Measurements from ENCODE around the gene RETREG2. TPM values are rescaled to one million over a fixed set of nuclear protein-coding genes. Genes with fewer than 3 reads are reported as not detected.

The RETREG2 gene
- total RNA-seq, 2 experiments from 2014 or later: 104 to 111 TPM

- DNase-seq (no peak), ATAC-seq (no peak)
- ChIA-PET POLR2A (interaction anchor here (1.2 to 5.3 kb wide), 10 partner anchors 26 to 46 kb away, joined by 3 to 49 read pairs (median 6); partner anchors contain the start of genes CNPPD1, GLB1L, RETREG2 and STK16), CTCF (interaction anchor here (0.7 to 4.6 kb wide), 10 partner anchors 12 to 156 kb away, joined by 3 to 49 read pairs (median 8); partner anchors contain the start of genes ABCB6, CNPPD1, GLB1L and NHEJ1)
- peak overlapping the region; percentile 96 for H3K27ac Mint-ChIP-seq
- H3K27me3 Mint-ChIP-seq (ENCODE audit: low read depth): no peaks in the 10 kb centered on the region
- peaks cover 63% of the 10 kb centered on the region for H3K4me1 Mint-ChIP-seq (ENCODE audit: low read depth)
- peaks cover 54% of the 10 kb centered on the region for H3K36me3 Mint-ChIP-seq (ENCODE audit: low read depth)
- peaks cover 5% of the 10 kb centered on the region for H3K9me3 Mint-ChIP-seq (ENCODE audit: insufficient read depth)
- peak overlapping the region; percentile 86 for H3K4me3 Mint-ChIP-seq
These were observed 30.0 kb downstream of the RETREG2 start for GRCh38 chr2:219207884-219208740.

- ChIA-PET CTCF (interaction anchor here (0.7 to 4.6 kb wide), 10 partner anchors 10 to 86 kb away, joined by 3 to 49 read pairs (median 8); partner anchors contain the start of genes ABCB6, CNPPD1, GLB1L and NHEJ1), POLR2A (interaction anchor here (0.9 to 5.3 kb wide), 8 partner anchors 9 to 45 kb away, joined by 3 to 49 read pairs (median 5); partner anchors contain the start of genes ABCB6, CNPPD1, GLB1L and RETREG2)
- Mint-ChIP-seq H3K27ac (peak overlapping the region; percentile 81), H3K4me3 (peak overlapping the region; percentile 86), H3K9me3 (ENCODE audit: insufficient read depth) (peaks cover 3% of the 10 kb centered on the region), H3K4me1 (ENCODE audit: low read depth) (peaks cover 63% of the 10 kb centered on the region), H3K36me3 (ENCODE audit: low read depth) (peaks cover 53% of the 10 kb centered on the region), H3K27me3 (ENCODE audit: low read depth) (no peaks in the 10 kb centered on the region)
- DNase-seq: no peak
- ATAC-seq: no peak
These were observed 31.4 kb downstream of the RETREG2 start for GRCh38 chr2:219209236-219210195.

GRCh38 chr2:219210196-219210885 lies 32.3 kb downstream of the RETREG2 start:
- ATAC-seq: no peak
- H3K36me3 Mint-ChIP-seq (ENCODE audit: low read depth): peaks cover 52% of the 10 kb centered on the region
- no peak overlapping the region for H3K4me3 Mint-ChIP-seq
- DNase-seq: no peak
- H3K9me3 Mint-ChIP-seq (ENCODE audit: insufficient read depth): no peaks in the 10 kb centered on the region
- no peaks in the 10 kb centered on the region for H3K27me3 Mint-ChIP-seq (ENCODE audit: low read depth)
- CTCF ChIA-PET: interaction anchor here (1.2 to 4.6 kb wide), 11 partner anchors 9 to 85 kb away, joined by 4 to 49 read pairs (median 11); partner anchors contain the start of genes ABCB6, CNPPD1, GLB1L and NHEJ1
- H3K4me1 Mint-ChIP-seq (ENCODE audit: low read depth): peaks cover 65% of the 10 kb centered on the region
- H3K27ac Mint-ChIP-seq: peak overlapping the region; percentile 81
- POLR2A ChIA-PET: interaction anchor here (1.6 to 5.3 kb wide), 2 partner anchors 34 to 37 kb away, joined by 7 to 49 read pairs; partner anchors contain the start of genes CNPPD1 and RETREG2

GRCh38 chr2:219210886-219211362 lies 32.8 kb downstream of the RETREG2 start:
- CTCF ChIA-PET: interaction anchor here (0.6 to 3.8 kb wide), 17 partner anchors 9 to 84 kb away, joined by 3 to 41 read pairs (median 7); partner anchors contain the start of genes ABCB6, CNPPD1, NHEJ1 and SLC23A3
- Mint-ChIP-seq H3K27ac (peak overlapping the region; percentile 81), H3K4me1 (ENCODE audit: low read depth) (peaks cover 61% of the 10 kb centered on the region), H3K36me3 (ENCODE audit: low read depth) (peaks cover 52% of the 10 kb centered on the region), H3K27me3 (ENCODE audit: low read depth) (no peaks in the 10 kb centered on the region), H3K9me3 (ENCODE audit: insufficient read depth) (no peaks in the 10 kb centered on the region), H3K4me3 (no peak overlapping the region)
- DNase-seq (no peak), ATAC-seq (no peak)
- POLR2A ChIA-PET: interaction anchor here (0.6 to 1.5 kb wide), 5 partner anchors 29 to 51 kb away, joined by 3 to 6 read pairs (median 4); partner anchors contain the start of gene CNPPD1

- H3K36me3 Mint-ChIP-seq (ENCODE audit: low read depth): peaks cover 46% of the 10 kb centered on the region
- POLR2A ChIA-PET: interaction anchor here (0.6 to 0.7 kb wide), 2 partner anchors 37 to 804 kb away, joined by 3 to 4 read pairs; partner anchors contain the start of gene CNPPD1
These were observed 34.9 kb downstream of the RETREG2 start for GRCh38 chr2:219213026-219213415.

GRCh38 chr2:219213486-219214071 lies 35.5 kb downstream of the RETREG2 start:
- Mint-ChIP-seq H3K9me3 (ENCODE audit: insufficient read depth) (no peaks in the 10 kb centered on the region), H3K27me3 (ENCODE audit: low read depth) (no peaks in the 10 kb centered on the region), H3K36me3 (ENCODE audit: low read depth) (peaks cover 41% of the 10 kb centered on the region), H3K4me3 (no peak overlapping the region), H3K4me1 (ENCODE audit: low read depth) (peaks cover 53% of the 10 kb centered on the region), H3K27ac (no peak overlapping the region)
- DNase-seq (no peak), ATAC-seq (no peak)
- ChIA-PET POLR2A (interaction anchor here (0.6 kb wide), 1 partner anchor 804 kb away, joined by 3 read pairs; no protein-coding TSS in a partner anchor), CTCF (interaction anchor here (1.0 to 3.4 kb wide), 4 partner anchors 14 to 57 kb away, joined by 3 to 41 read pairs (median 5); partner anchors contain the start of genes NHEJ1 and SLC23A3)

More at GRCh38 chr2:219213026-219213415, 34.9 kb downstream of the RETREG2 start:
- Mint-ChIP-seq H3K27ac (no peak overlapping the region), H3K4me3 (no peak overlapping the region), H3K9me3 (ENCODE audit: insufficient read depth) (no peaks in the 10 kb centered on the region), H3K4me1 (ENCODE audit: low read depth) (peaks cover 57% of the 10 kb centered on the region), H3K27me3 (ENCODE audit: low read depth) (no peaks in the 10 kb centered on the region)
- ATAC-seq: no peak
- CTCF ChIA-PET: interaction anchor here (1.0 to 3.4 kb wide), 6 partner anchors 15 to 216 kb away, joined by 3 to 41 read pairs (median 5); partner anchors contain the start of genes NHEJ1 and SLC23A3
- DNase-seq: no peak

- no peak overlapping the region for H3K4me3 Mint-ChIP-seq
- peaks cover 36% of the 10 kb centered on the region for H3K36me3 Mint-ChIP-seq (ENCODE audit: low read depth)
- no peak for ATAC-seq
- H3K27me3 Mint-ChIP-seq (ENCODE audit: low read depth): no peaks in the 10 kb centered on the region
- CTCF ChIA-PET: interaction anchor here (1.2 to 1.6 kb wide), 2 partner anchors 14 to 57 kb away, joined by 3 to 4 read pairs; no protein-coding TSS in a partner anchor
- H3K4me1 Mint-ChIP-seq (ENCODE audit: low read depth): peaks cover 51% of the 10 kb centered on the region
- no peak overlapping the region for H3K27ac Mint-ChIP-seq
- H3K9me3 Mint-ChIP-seq (ENCODE audit: insufficient read depth): no peaks in the 10 kb centered on the region
- no peak for DNase-seq
- POLR2A ChIA-PET: no interaction called here
These were observed 36.1 kb downstream of the RETREG2 start for GRCh38 chr2:219214141-219214540.

- Mint-ChIP-seq H3K9me3 (ENCODE audit: insufficient read depth) (no peaks in the 10 kb centered on the region), H3K27me3 (ENCODE audit: low read depth) (no peaks in the 10 kb centered on the region), H3K4me1 (ENCODE audit: low read depth) (peaks cover 50% of the 10 kb centered on the region), H3K4me3 (no peak overlapping the region), H3K36me3 (ENCODE audit: low read depth) (peaks cover 36% of the 10 kb centered on the region), H3K27ac (no peak overlapping the region)
- POLR2A ChIA-PET: no interaction called here
- ATAC-seq: no peak
- CTCF ChIA-PET: interaction anchor here (1.2 to 5.9 kb wide), 3 partner anchors 44 to 58 kb away, joined by 3 to 25 read pairs (median 8); partner anchors contain the start of gene NHEJ1
- DNase-seq: no peak
These were observed 36.7 kb downstream of the RETREG2 start for GRCh38 chr2:219214786-219215185.

GRCh38 chr2:219215871-219216534 lies 37.9 kb downstream of the RETREG2 start:
- DNase-seq: no peak
- ATAC-seq: no peak
- Mint-ChIP-seq H3K27me3 (ENCODE audit: low read depth) (no peaks in the 10 kb centered on the region), H3K4me1 (ENCODE audit: low read depth) (peaks cover 38% of the 10 kb centered on the region), H3K36me3 (ENCODE audit: low read depth) (peaks cover 37% of the 10 kb centered on the region), H3K27ac (peak overlapping the region; percentile 46), H3K9me3 (ENCODE audit: insufficient read depth) (no peaks in the 10 kb centered on the region), H3K4me3 (no peak overlapping the region)
- POLR2A ChIA-PET: interaction anchor here (0.9 to 1.8 kb wide), 5 partner anchors 11 to 40 kb away, joined by 3 to 5 read pairs (median 3); partner anchors contain the start of genes ATG9A, CNPPD1 and TUBA4A
- CTCF ChIA-PET: interaction anchor here (0.8 to 5.9 kb wide), 6 partner anchors 10 to 79 kb away, joined by 3 to 25 read pairs (median 8); partner anchors contain the start of genes ATG9A, NHEJ1 and ZFAND2B
